Mesendoderm (in vitro differentiated cells): ENCODE results near the gene TRIP13.
"Not testable (repeated sequence)": the region's sequence is repeated elsewhere in the genome, so short reads cannot be mapped to it uniquely, and the experiment has no call there.

ENCODE experiments used
- DNase-seq: peaks from one replicate; pipeline ENCODE4 v3.0.0; 2013
- H2AK5ac ChIP-seq: 2 replicates; pipeline ENCODE4 v1.6.1; 2013; ENCODE audit warnings: low read length, inconsistent platforms
- H2BK120ac ChIP-seq: 2 replicates; pipeline ENCODE4 v1.6.1; 2013; ENCODE audit warnings: low read depth, mild to moderate bottlenecking, low read length, moderate library complexity, mixed read lengths
- H2BK15ac ChIP-seq: replicated peaks from 2 replicates; pipeline ENCODE4 v1.6.1; 2013; ENCODE audit warnings: low read depth, mild to moderate bottlenecking, moderate library complexity
- H2BK5ac ChIP-seq: 2 replicates; pipeline ENCODE4 v1.6.1; 2013; ENCODE audit warnings: low read length, inconsistent platforms
- H3K18ac ChIP-seq: 2 replicates; pipeline ENCODE4 v1.6.1; 2013; ENCODE audit warnings: mild to moderate bottlenecking, low read length, mixed read lengths
- H3K23ac ChIP-seq: one replicate; pipeline ENCODE4 v1.6.1; 2013; ENCODE audit warnings: low read length
- H3K27ac ChIP-seq: 2 replicates; pipeline ENCODE4 v1.5.1; 2013; ENCODE audit warnings: low read depth, mild to moderate bottlenecking, inconsistent platforms, low read length, moderate library complexity
- H3K27me3 ChIP-seq: 2 replicates; pipeline ENCODE4 v1.6.1; 2013; ENCODE audit warnings: low read length, control low read depth, mild to moderate bottlenecking, inconsistent platforms; ENCODE audit not compliant: insufficient read depth, poor library complexity
- H3K36me3 ChIP-seq: 2 replicates; pipeline ENCODE4 v1.6.1; 2013; ENCODE audit warnings: low read length, inconsistent platforms; ENCODE audit not compliant: control insufficient read depth, insufficient read depth
- H3K4ac ChIP-seq: one replicate; pipeline ENCODE4 v1.6.1; 2013; ENCODE audit warnings: low read depth, mild to moderate bottlenecking, low read length, moderate library complexity
- H3K4me1 ChIP-seq: 2 replicates; pipeline ENCODE4 v1.6.1; 2013; ENCODE audit warnings: low read depth, low read length, inconsistent platforms; ENCODE audit not compliant: control insufficient read depth
- H3K4me2 ChIP-seq: 2 replicates; pipeline ENCODE4 v1.6.1; 2013; ENCODE audit warnings: low read length
- H3K4me3 ChIP-seq: 2 replicates; pipeline ENCODE4 v1.5.1; 2013; ENCODE audit warnings: mild to moderate bottlenecking, low read length
- H3K56ac ChIP-seq: one replicate; pipeline ENCODE4 v1.6.1; 2013; ENCODE audit warnings: low read length
- H3K79me1 ChIP-seq: 2 replicates; pipeline ENCODE4 v1.6.1; 2013; ENCODE audit warnings: low read length, inconsistent platforms
- H3K79me2 ChIP-seq: 2 replicates; pipeline ENCODE4 v1.6.1; 2013; ENCODE audit warnings: mild to moderate bottlenecking, low read length; ENCODE audit not compliant: control insufficient read depth, insufficient read depth
- H3K9ac ChIP-seq: 2 replicates; pipeline ENCODE4 v1.6.1; 2013; ENCODE audit warnings: low read length, inconsistent platforms
- H4K5ac ChIP-seq: one replicate; pipeline ENCODE4 v1.6.1; 2013; ENCODE audit warnings: low read length
- H4K8ac ChIP-seq: one replicate; pipeline ENCODE4 v1.6.1; 2013; ENCODE audit warnings: low read depth, mild to moderate bottlenecking, control low read depth, low read length, moderate library complexity
- WGBS: extraction: QIAGEN DNeasy Blood & Tissue Kit; methylation state at CpG from one replicate; pipeline ENCODE4 v1.1.7; 2013; ENCODE audit warnings: low lambda C conversion rate, missing lambda C conversion rate; ENCODE audit not compliant: insufficient coverage; ENCODE audit errors: extremely low coverage; 5-methylcytosine and 5-hydroxymethylcytosine counted together

TRIP13 gene

GRCh38 chr5:845676-846601, 46.7 kb upstream of the TRIP13 start:
- WGBS = no CpG with 5 or more reads among the region's 35 CpGs

GRCh38 chr5:846602-847091, 46.0 kb upstream of the TRIP13 start:
- H3K79me2 ChIP-seq = not testable (repeated sequence)

More at GRCh38 chr5:845676-846601, 46.7 kb upstream of the TRIP13 start:
- not testable (repeated sequence) for H2BK120ac ChIP-seq, H3K18ac ChIP-seq, H3K4ac ChIP-seq, H3K27ac ChIP-seq, H4K5ac ChIP-seq, H2BK5ac ChIP-seq, H3K4me2 ChIP-seq, DNase-seq, H3K9ac ChIP-seq, H3K23ac ChIP-seq, H3K27me3 ChIP-seq, H3K36me3 ChIP-seq, H2BK15ac ChIP-seq, H3K79me1 ChIP-seq, H4K8ac ChIP-seq, H3K79me2 ChIP-seq, H2AK5ac ChIP-seq, H3K56ac ChIP-seq, H3K4me3 ChIP-seq, H3K4me1 ChIP-seq

GRCh38 chr5:847212-847611, 45.5 kb upstream of the TRIP13 start:
- H3K4me2 ChIP-seq, H3K56ac ChIP-seq, H3K9ac ChIP-seq, H4K5ac ChIP-seq, H3K18ac ChIP-seq, H3K79me2 ChIP-seq, H3K79me1 ChIP-seq, H3K4me1 ChIP-seq, H2BK15ac ChIP-seq, H3K36me3 ChIP-seq, DNase-seq, H2BK5ac ChIP-seq, H2BK120ac ChIP-seq, H3K4ac ChIP-seq, H4K8ac ChIP-seq, H3K4me3 ChIP-seq, H3K23ac ChIP-seq, H2AK5ac ChIP-seq, H3K27me3 ChIP-seq, H3K27ac ChIP-seq: not testable (repeated sequence)
- WGBS = no CpG with 5 or more reads among the region's 18 CpGs

More at GRCh38 chr5:846602-847091, 46.0 kb upstream of the TRIP13 start:
- H3K27me3 ChIP-seq, H3K27ac ChIP-seq, H3K4ac ChIP-seq, H3K23ac ChIP-seq, DNase-seq, H3K56ac ChIP-seq, H3K9ac ChIP-seq, H2BK15ac ChIP-seq, H2AK5ac ChIP-seq, H3K4me3 ChIP-seq, H3K4me1 ChIP-seq, H3K18ac ChIP-seq, H2BK120ac ChIP-seq, H2BK5ac ChIP-seq, H4K8ac ChIP-seq, H3K79me1 ChIP-seq, H4K5ac ChIP-seq, H3K4me2 ChIP-seq, H3K36me3 ChIP-seq: not testable (repeated sequence)
- WGBS = no CpG with 5 or more reads among the region's 18 CpGs

- DNase-seq, H3K4me3 ChIP-seq, H3K9ac ChIP-seq, H2BK5ac ChIP-seq, H2AK5ac ChIP-seq, H3K4me1 ChIP-seq, H3K36me3 ChIP-seq, H3K79me2 ChIP-seq, H4K5ac ChIP-seq, H2BK15ac ChIP-seq, H3K56ac ChIP-seq, H3K27ac ChIP-seq, H3K4ac ChIP-seq, H2BK120ac ChIP-seq, H3K4me2 ChIP-seq, H3K27me3 ChIP-seq, H4K8ac ChIP-seq, H3K79me1 ChIP-seq, H3K23ac ChIP-seq, H3K18ac ChIP-seq: not testable (repeated sequence)
- WGBS = no CpG with 5 or more reads among the region's 7 CpGs
These were observed 44.9 kb upstream of the TRIP13 start for GRCh38 chr5:847736-848135.

- no peak overlapping the region for H3K23ac ChIP-seq
- H3K4me1 ChIP-seq = no peaks in the 10 kb centered on the region
- H3K4ac ChIP-seq = no peak overlapping the region
- H3K79me1 ChIP-seq = no peaks in the 10 kb centered on the region
- H4K5ac ChIP-seq = no peak overlapping the region
- H2BK120ac ChIP-seq = no peak overlapping the region
- H3K18ac ChIP-seq = no peak overlapping the region
- no peak overlapping the region for H4K8ac ChIP-seq
- no peaks in the 10 kb centered on the region for H3K27me3 ChIP-seq
- H2AK5ac ChIP-seq = no peak overlapping the region
- H3K9ac ChIP-seq = no peak overlapping the region
- WGBS = no CpG with 5 or more reads among the region's 14 CpGs
- H3K4me2 ChIP-seq = no peak overlapping the region
- H3K27ac ChIP-seq = no peak overlapping the region
- H3K56ac ChIP-seq = no peak overlapping the region
- no peak overlapping the region for H3K4me3 ChIP-seq
- no peak overlapping the region for H2BK5ac ChIP-seq
- H2BK15ac ChIP-seq = no peak overlapping the region
- H3K79me2 ChIP-seq = no peaks in the 10 kb centered on the region
- H3K36me3 ChIP-seq = no peaks in the 10 kb centered on the region
- DNase-seq = no peak
These were observed 44.0 kb upstream of the TRIP13 start for GRCh38 chr5:848671-849111.
